ENCODE data around the gene XPNPEP1. TPM values are rescaled to one million over a fixed set of nuclear protein-coding genes. Genes with fewer than 3 reads are reported as not detected.

Gene XPNPEP1
- total RNA-seq, 1 experiment from 2014 or later = 71.3 TPM

- peaks cover 0 to 9% (median 0%) of the 10 kb centered on the region in 3 experiments; a peak in 3 of 7 replicates for H3K36me3 Mint-ChIP-seq (ENCODE audit: insufficient read depth in 1 of 3, low read depth in 3 of 3)
- Histone ChIP-seq H3K23ac (ENCODE audit: insufficient read length, low read depth, low read length) (no peak overlapping the region), H2BK5ac (ENCODE audit: insufficient read length, low read length) (no peak overlapping the region), H3K9ac (ENCODE audit: extremely low read depth, insufficient read length, low read length) (no peak overlapping the region), H4K20me1 (ENCODE audit: control insufficient read depth, insufficient read depth, insufficient read length) (no peaks in the 10 kb centered on the region), H2AFZ (ENCODE audit: low read length) (no peak overlapping the region), H3T11ph (ENCODE audit: low read length) (no peak overlapping the region), H4K8ac (replicated peaks; ENCODE audit: insufficient read length, low read depth, low read length) (no peak overlapping the region), H3K14ac (ENCODE audit: insufficient read depth, low read length) (no peak overlapping the region), H2BK12ac (ENCODE audit: insufficient read length, low read depth, low read length) (no peak overlapping the region), H2BK120ac (ENCODE audit: low read depth, low read length, poor library complexity, severe bottlenecking) (no peak overlapping the region), H3K27me3 (ENCODE audit: insufficient read depth, low read length) (no peaks in the 10 kb centered on the region), H3K79me2 (ENCODE audit: insufficient read depth, low read length) (0 out of 2 replicates have a peak, but pooled peaks cover 1% of the 10 kb centered on the region), H3K18ac (ENCODE audit: insufficient read length, low read depth, low read length) (no peak overlapping the region), H3K4ac (ENCODE audit: low read depth, low read length) (no peak overlapping the region), H3K56ac (ENCODE audit: insufficient read length, low read depth, low read length) (no peak overlapping the region), H2AK5ac (ENCODE audit: insufficient read length, low read length) (no peak overlapping the region), H3K27ac (ENCODE audit: insufficient read length, low read depth, low read length) (no peak overlapping the region), H3K9me3 (ENCODE audit: control insufficient read depth, low read depth, low read length) (no peaks in the 10 kb centered on the region), H2BK20ac (ENCODE audit: low read depth, low read length, poor library complexity, severe bottlenecking) (no peak overlapping the region), H3K4me1 (ENCODE audit: insufficient read depth, low read length) (no peaks in the 10 kb centered on the region), H2BK15ac (ENCODE audit: low read depth, low read length) (no peak overlapping the region), H3K4me2 (ENCODE audit: insufficient read depth, insufficient read length, low read length) (no peak overlapping the region), H4K91ac (ENCODE audit: insufficient read length, low read depth, low read length) (no peak overlapping the region), H3K23me2 (ENCODE audit: insufficient read length, low read depth, low read length, poor library complexity, severe bottlenecking) (no peaks in the 10 kb centered on the region), H3K79me1 (ENCODE audit: insufficient read depth, low read depth, low read length, poor library complexity, severe bottlenecking) (no peaks in the 10 kb centered on the region), H4K5ac (ENCODE audit: insufficient read length, low read depth, low read length) (no peak overlapping the region)
- WGBS (ENCODE audit: extremely low coverage, insufficient read length, low lambda C conversion rate) = no CpG with 5 or more reads among the region's 3 CpGs
- peaks cover 6% of the 10 kb centered on the region in 2 experiments for H3K9me3 Mint-ChIP-seq
- DNase-seq = no peak
- TF ChIP-seq, protein P1, sequence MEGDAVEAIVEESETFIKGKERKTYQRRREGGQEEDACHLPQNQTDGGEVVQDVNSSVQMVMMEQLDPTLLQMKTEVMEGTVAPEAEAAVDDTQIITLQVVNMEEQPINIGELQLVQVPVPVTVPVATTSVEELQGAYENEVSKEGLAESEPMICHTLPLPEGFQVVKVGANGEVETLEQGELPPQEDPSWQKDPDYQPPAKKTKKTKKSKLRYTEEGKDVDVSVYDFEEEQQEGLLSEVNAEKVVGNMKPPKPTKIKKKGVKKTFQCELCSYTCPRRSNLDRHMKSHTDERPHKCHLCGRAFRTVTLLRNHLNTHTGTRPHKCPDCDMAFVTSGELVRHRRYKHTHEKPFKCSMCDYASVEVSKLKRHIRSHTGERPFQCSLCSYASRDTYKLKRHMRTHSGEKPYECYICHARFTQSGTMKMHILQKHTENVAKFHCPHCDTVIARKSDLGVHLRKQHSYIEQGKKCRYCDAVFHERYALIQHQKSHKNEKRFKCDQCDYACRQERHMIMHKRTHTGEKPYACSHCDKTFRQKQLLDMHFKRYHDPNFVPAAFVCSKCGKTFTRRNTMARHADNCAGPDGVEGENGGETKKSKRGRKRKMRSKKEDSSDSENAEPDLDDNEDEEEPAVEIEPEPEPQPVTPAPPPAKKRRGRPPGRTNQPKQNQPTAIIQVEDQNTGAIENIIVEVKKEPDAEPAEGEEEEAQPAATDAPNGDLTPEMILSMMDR (conservative IDR thresholded peaks at IDR 0.05) = no peak
- no peak overlapping the region for H3K4me3 Mint-ChIP-seq
- H3K27ac Mint-ChIP-seq = no peak overlapping the region
- H3K4me1 Mint-ChIP-seq = peaks cover 4 to 9% of the 10 kb centered on the region in 2 experiments; a peak in 2 of 4 replicates
- no peaks in the 10 kb centered on the region for H3K27me3 Mint-ChIP-seq (ENCODE audit: low read depth)
Measured at GRCh38 chr10:109823196-109823595, 100.1 kb downstream of the XPNPEP1 start.

Data from H9 (cell line).